Panc1 (cell line): Measurements from ENCODE around the gene NOX3. TPM values are rescaled to one million over a fixed set of nuclear protein-coding genes. Genes with fewer than 3 reads are reported as not detected.
"Not testable (repeated sequence)": the region's sequence is repeated elsewhere in the genome, so short reads cannot be mapped to it uniquely, and the experiment has no call there.

Experiments used
- ATAC-seq: fragments of 200-7000 bp; cut with Tn5 transposase; 2 replicates; pipeline ENCODE4 v1.9.1; 2020; ENCODE audit warnings: mild to moderate bottlenecking, moderate library complexity
- BruUV-seq: library from RNA; stranded (reverse); fragments of 400-500 nt; replicated peaks from 2 replicates; lab custom pipeline; 2021; lab: Mats Ljungman, UMichigan
- CTCF ChIA-PET: fragments of 300-600 bp; sonication (Branson Sonifier 250); formaldehyde crosslinking; loops from one replicate; lab custom pipeline; 2022; ENCODE audit warnings: antibody characterized with exemption; lab: Charles Lee
- POLR2A ChIA-PET: fragments of 300-600 bp; sonication (Branson Sonifier 250); formaldehyde crosslinking; loops from one replicate; lab custom pipeline; 2022; ENCODE audit warnings: antibody characterized with exemption; lab: Charles Lee
- DNase-seq: peaks from one replicate; pipeline ENCODE4 v3.0.0-alpha.2; 2010; ENCODE audit warnings: low read depth, low spot score
- H3K27ac ChIP-seq: 2 replicates; pipeline ENCODE4 v1.5.1; 2011; ENCODE audit warnings: mild to moderate bottlenecking, low read length, inconsistent platforms
- H3K27me3 ChIP-seq: fragments of 200-500 bp; sonication (Bioruptor generic); 2 replicates; pipeline ENCODE4 v1.6.0; 2014; ENCODE audit warnings: low read length, inconsistent platforms; ENCODE audit not compliant: control insufficient read depth, insufficient read depth
- H3K36me3 ChIP-seq: fragments of 200-500 bp; sonication (Bioruptor generic); 2 replicates; pipeline ENCODE4 v1.5.1; 2014; ENCODE audit warnings: inconsistent platforms, mild to moderate bottlenecking, low read length, moderate library complexity; ENCODE audit not compliant: control insufficient read depth, insufficient read depth
- H3K4me1 ChIP-seq: 2 replicates; pipeline ENCODE4 v1.5.1; 2011; ENCODE audit warnings: inconsistent platforms, mild to moderate bottlenecking, low read length, moderate library complexity; ENCODE audit not compliant: control insufficient read depth, insufficient read depth
- H3K4me3 ChIP-seq, 2 experiments: 2 replicates each; pipeline ENCODE4 v1.5.1; 2011 to 2012; ENCODE audit warnings: low read depth in 2 of 2, low read length in 2 of 2, mild to moderate bottlenecking in 2 of 2, inconsistent platforms in 1 of 2, moderate library complexity in 1 of 2
- H3K9me3 ChIP-seq: fragments of 200-500 bp; sonication (Bioruptor generic); 2 replicates; pipeline ENCODE4 v1.5.1; 2014; ENCODE audit warnings: low read depth, mild to moderate bottlenecking, inconsistent platforms, low read length, moderate library complexity; ENCODE audit not compliant: control insufficient read depth, insufficient read depth
- CTCF ChIP-seq: fragments of 450-650 bp; IDR thresholded peaks from 2 replicates; pipeline ENCODE4 v1.5.1; 2017; ENCODE audit warnings: mild to moderate bottlenecking
- POLR2AphosphoS5 ChIP-seq: IDR thresholded peaks from 2 replicates; pipeline ENCODE4 v1.6.1; 2012; ENCODE audit warnings: mild to moderate bottlenecking, low read depth, low read length, moderate library complexity
- TCF7L2 ChIP-seq: IDR thresholded peaks from 2 replicates; pipeline ENCODE4 v1.6.1; 2011; ENCODE audit warnings: mild to moderate bottlenecking, low read depth, low read length, inconsistent platforms
- in situ Hi-C: cut with HindIII; loops from 2 replicates; pipeline ENCODE4 v1.10.0; 2016; ENCODE audit warnings: low sequenced_read_pairs, low pct_unique_long_range_greater_than_20kb
- intact Hi-C: fragments of 100-400 bp; cut with micrococcal nuclease; formaldehyde crosslinking; loops from one replicate; pipeline ENCODE4 v1.10.0; 2022; ENCODE audit not compliant: unreplicated experiment
- total RNA-seq: library from RNA; stranded (reverse); gene quantifications from one replicate; pipeline ENCODE4 v1.2.1, GENCODE V29; 2021; ENCODE audit not compliant: unreplicated experiment

Gene NOX3
- total RNA-seq, 1 experiment from 2014 or later, result not detected

- ATAC-seq, result no peak
- no TSS peak for BruUV-seq
Measured at GRCh38 chr6:155366325-155366724, 89.3 kb downstream of the NOX3 start.

GRCh38 chr6:155364844-155365437, 90.7 kb downstream of the NOX3 start:
- ChIA-PET POLR2A (no interaction called here), CTCF (no interaction called here)
- Histone ChIP-seq H3K36me3 (no peaks in the 10 kb centered on the region), H3K4me3 (no peak overlapping the region), H3K9me3 (no peaks in the 10 kb centered on the region), H3K4me1 (no peaks in the 10 kb centered on the region), H3K27ac (no peak overlapping the region), H3K27me3 (no peaks in the 10 kb centered on the region)
- DNase-seq (no peak), ATAC-seq (no peak)
- in situ Hi-C loops, result no loop called here
- BruUV-seq, result no TSS peak
- no peak for TF ChIP-seq CTCF
- TF ChIP-seq POLR2AphosphoS5, result no peak
- intact Hi-C loops, result no loop called here

More at GRCh38 chr6:155366325-155366724, 89.3 kb downstream of the NOX3 start:
- in situ Hi-C loops (no loop called here), intact Hi-C loops (no loop called here)
- no peaks in the 10 kb centered on the region for H3K36me3 ChIP-seq
- H3K27ac ChIP-seq, result no peak overlapping the region
- no peaks in the 10 kb centered on the region for H3K27me3 ChIP-seq
- CTCF ChIA-PET, result no interaction called here
- H3K4me1 ChIP-seq, result no peaks in the 10 kb centered on the region
- DNase-seq, result no peak
- TF ChIP-seq TCF7L2 (no peak), CTCF (no peak), POLR2AphosphoS5 (no peak)
- H3K9me3 ChIP-seq, result no peaks in the 10 kb centered on the region
- POLR2A ChIA-PET, result no interaction called here
- H3K4me3 ChIP-seq, result no peak overlapping the region

- H3K36me3 ChIP-seq, ATAC-seq, H3K4me3 ChIP-seq, H3K27me3 ChIP-seq, BruUV-seq, POLR2A ChIA-PET, DNase-seq, intact Hi-C loops, H3K4me1 ChIP-seq, H3K9me3 ChIP-seq, H3K27ac ChIP-seq, in situ Hi-C loops: not testable (repeated sequence)
- CTCF ChIA-PET, result interaction anchor here (0.6 kb wide), 1 partner anchor 18 kb away, joined by 5 read pairs; no protein-coding TSS in a partner anchor
Measured at GRCh38 chr6:155364021-155364420, 91.6 kb downstream of the NOX3 start.

GRCh38 chr6:155362968-155363632, 92.5 kb downstream of the NOX3 start:
- POLR2A ChIA-PET, intact Hi-C loops, H3K27ac ChIP-seq, H3K36me3 ChIP-seq, BruUV-seq, CTCF ChIA-PET, in situ Hi-C loops, H3K9me3 ChIP-seq, H3K4me1 ChIP-seq, ATAC-seq, H3K4me3 ChIP-seq, DNase-seq, H3K27me3 ChIP-seq: not testable (repeated sequence)
